Measurements from ENCODE around the gene IGLL5.

IGLL5 gene

GRCh38 chr22:22929381-22930221 lies 42.0 kb downstream of the IGLL5 start:
- no peak for DNase-seq

GRCh38 chr22:22930222-22930497 lies 42.5 kb downstream of the IGLL5 start:
- DNase-seq, result no peak

GRCh38 chr22:22930571-22931556 lies 43.2 kb downstream of the IGLL5 start:
- no peak for DNase-seq

- DNase-seq, result no peak
Measured at GRCh38 chr22:22931557-22932270, 44.1 kb downstream of the IGLL5 start.

- peak; percentile 13 for DNase-seq
Measured at GRCh38 chr22:22932512-22932941, 44.9 kb downstream of the IGLL5 start.

GRCh38 chr22:22933100-22933806 lies 45.6 kb downstream of the IGLL5 start:
- DNase-seq, result peak; percentile 13

- DNase-seq, result no peak
Measured at GRCh38 chr22:22933807-22934542, 46.4 kb downstream of the IGLL5 start.

- DNase-seq, result no peak
Measured at GRCh38 chr22:22934543-22935055, 47.0 kb downstream of the IGLL5 start.

- DNase-seq, result no peak
Measured at GRCh38 chr22:22935056-22935545, 47.5 kb downstream of the IGLL5 start.

- DNase-seq, result no peak
Measured at GRCh38 chr22:22935546-22936157, 48.0 kb downstream of the IGLL5 start.

- peak; percentile 30 for DNase-seq
Measured at GRCh38 chr22:22936180-22936914, 48.7 kb downstream of the IGLL5 start.

- DNase-seq, result no peak
Measured at GRCh38 chr22:22936915-22937656, 49.5 kb downstream of the IGLL5 start.

GRCh38 chr22:22937894-22938480 lies 50.4 kb downstream of the IGLL5 start:
- DNase-seq, result no peak

GRCh38 chr22:22938672-22939587 lies 51.3 kb downstream of the IGLL5 start:
- no peak for DNase-seq

- no peak for DNase-seq
Measured at GRCh38 chr22:22939588-22940368, 52.2 kb downstream of the IGLL5 start.

- DNase-seq, result peak; percentile 15
Measured at GRCh38 chr22:22940961-22941605, 53.5 kb downstream of the IGLL5 start.

Data from left hindlimb (tissue), 1 donor.